ENCODE measurements around the gene SALL2. TPM values are rescaled to one million over a fixed set of nuclear protein-coding genes. Genes with fewer than 3 reads are reported as not detected.
A peak's percentile ranks its signal among the peaks of the same experiment; 100 is the strongest.

The SALL2 gene
- total and polyA plus RNA-seq, 10 of the 15 experiments (the other 5 are each of a cell fraction or from before 2014, with no cell fraction given), result 1.6 to 6.2 (median 2.1) TPM

GRCh38 chr14:21498540-21499526 lies 27.3 kb downstream of the SALL2 start:
- TSS peak; percentile 17 for BruUV-seq (replicated peaks)
- FAIRE-seq (peak; percentile 86), DNase-seq (ENCODE audit: low read depth, low spot score) (no peak), ATAC-seq (peak; percentile 89)
- SMC1A ChIA-PET (ENCODE audit: uncharacterized antibody, unreplicated experiment), result interaction anchor here (0.6 to 3.6 kb wide), 41 partner anchors 9 to 1328 kb away, joined by 3 to 133 read pairs (median 4); partner anchors contain the start of genes CHD8, METTL3, RAB2B and SALL2
- 65% methylated on average over 5 of the region's 5 CpGs for WGBS (ENCODE audit: insufficient coverage, insufficient replicate concordance, low lambda C conversion rate, missing lambda C conversion rate)
- RAD21 ChIA-PET (ENCODE audit: unreplicated experiment), result interaction anchor here (0.7 to 6.1 kb wide), 29 partner anchors 8 to 406 kb away, joined by 3 to 141 read pairs (median 4); partner anchors contain the start of genes CHD8, METTL3, OR10G3 and RAB2B
- no peaks in the 10 kb centered on the region for H3K9me3 ChIP-seq (replicated peaks; ENCODE audit: control insufficient read depth, insufficient read depth, low read length)
- in situ Hi-C loops (cut with MboI) (no loop called here), intact Hi-C loops (cut with micrococcal nuclease; ENCODE audit: unreplicated experiment) (loop anchor here (1.0 kb wide), 1 partner anchor 58 kb away; no protein-coding TSS in a partner anchor)
- no peak overlapping the region for H3K9ac ChIP-seq (ENCODE audit: control insufficient read depth, insufficient read depth, low read length)
- no peak overlapping the region for H3K4me3 ChIP-seq
- POLR2A ChIA-PET, result interaction anchor here (0.7 to 1.8 kb wide), 8 partner anchors 10 to 58 kb away, joined by 3 to 13 read pairs (median 6); partner anchors contain the start of genes CHD8, METTL3 and SALL2
- no peaks in the 10 kb centered on the region for H4K20me1 ChIP-seq (ENCODE audit: control insufficient read depth, insufficient read depth)
- no peak overlapping the region for H2AFZ ChIP-seq (ENCODE audit: control insufficient read depth, low read depth, low read length)
- CTCF ChIA-PET, result interaction anchor here (0.6 to 7.8 kb wide), 39 partner anchors 11 to 394 kb away, joined by 3 to 207 read pairs (median 5); partner anchors contain the start of genes CHD8, METTL3, RAB2B and SALL2
- H3K4me1 ChIP-seq (ENCODE audit: control insufficient read depth, insufficient read depth, low read length), result no peaks in the 10 kb centered on the region
- peaks cover 11 to 43% of the 10 kb centered on the region in 2 experiments for H3K36me3 ChIP-seq (ENCODE audit: control insufficient read depth in 2 of 2, insufficient read depth in 2 of 2, low read length in 1 of 2)
- H3K27me3 ChIP-seq (replicated peaks in 1 of 2; ENCODE audit: control insufficient read depth in 2 of 2, insufficient read depth in 2 of 2, low read length in 1 of 2), result no peaks in the 10 kb centered on the region
- H3K27ac ChIP-seq (ENCODE audit: control insufficient read depth, insufficient read depth), result 0 out of 2 replicates have a peak overlapping the region, but pooled peaks have one; percentile 2
- H3K4me2 ChIP-seq (ENCODE audit: control insufficient read depth, insufficient read depth), result no peak overlapping the region
- peaks cover 2% of the 10 kb centered on the region; the same call in 1 of the 2 replicates for H3K79me2 ChIP-seq (ENCODE audit: control insufficient read depth, insufficient read depth, low read length)
- TF ChIP-seq NBN (IDR thresholded peaks at IDR 0.05) (0 out of 2 replicates have a peak, but pooled peaks have one; percentile 28), RELB (IDR thresholded peaks at IDR 0.05; ENCODE audit: low read depth) (peak; percentile 67), RUNX3 (IDR thresholded peaks at IDR 0.05; ENCODE audit: low read length) (peak; percentile 70; the same call in 1 of the 2 replicates), ATF7 (IDR thresholded peaks at IDR 0.05; ENCODE audit: low read depth) (peak; percentile 50; the same call in 1 of the 2 replicates), NR2C1 (IDR thresholded peaks at IDR 0.05) (0 out of 2 replicates have a peak, but pooled peaks have one; percentile 17), SUPT20H (IDR thresholded peaks at IDR 0.05; ENCODE audit: borderline replicate concordance, control insufficient read depth, low read depth, low read length) (no peak), DPF2 (IDR thresholded peaks at IDR 0.05) (no peak), NR2F1 (conservative IDR thresholded peaks at IDR 0.05) (peak; percentile 92), HSF1 (IDR thresholded peaks at IDR 0.05; ENCODE audit: low read depth, low read length) (no peak), E2F8 (IDR thresholded peaks at IDR 0.05; ENCODE audit: low read depth, partially characterized antibody) (no peak), ZNF274 (IDR thresholded peaks at IDR 0.05; ENCODE audit: insufficient read depth, insufficient read length) (no peak), GATAD2B (conservative IDR thresholded peaks at IDR 0.05; ENCODE audit: low read depth) (peak; percentile 28; the same call in 1 of the 2 replicates), MTA2 (IDR thresholded peaks at IDR 0.05; ENCODE audit: low read depth) (peak; percentile 39; the same call in 1 of the 2 replicates)

Data from GM12878 (cell line).